Measurements from ENCODE around the gene RASA4B.
"Not testable (repeated sequence)": the region's sequence is repeated elsewhere in the genome, so short reads cannot be mapped to it uniquely, and the experiment has no call there.

GRCh38 chr7:102493220-102493935, 24.2 kb downstream of the RASA4B start:
- TF ChIP-seq EZH2 (IDR thresholded peaks at IDR 0.05; ENCODE audit: borderline replicate concordance); CTCF (IDR thresholded peaks at IDR 0.05; ENCODE audit: poor library complexity): not testable (repeated sequence)
